ENCODE measurements around the gene SNTG2.

The SNTG2 gene

DNA sequence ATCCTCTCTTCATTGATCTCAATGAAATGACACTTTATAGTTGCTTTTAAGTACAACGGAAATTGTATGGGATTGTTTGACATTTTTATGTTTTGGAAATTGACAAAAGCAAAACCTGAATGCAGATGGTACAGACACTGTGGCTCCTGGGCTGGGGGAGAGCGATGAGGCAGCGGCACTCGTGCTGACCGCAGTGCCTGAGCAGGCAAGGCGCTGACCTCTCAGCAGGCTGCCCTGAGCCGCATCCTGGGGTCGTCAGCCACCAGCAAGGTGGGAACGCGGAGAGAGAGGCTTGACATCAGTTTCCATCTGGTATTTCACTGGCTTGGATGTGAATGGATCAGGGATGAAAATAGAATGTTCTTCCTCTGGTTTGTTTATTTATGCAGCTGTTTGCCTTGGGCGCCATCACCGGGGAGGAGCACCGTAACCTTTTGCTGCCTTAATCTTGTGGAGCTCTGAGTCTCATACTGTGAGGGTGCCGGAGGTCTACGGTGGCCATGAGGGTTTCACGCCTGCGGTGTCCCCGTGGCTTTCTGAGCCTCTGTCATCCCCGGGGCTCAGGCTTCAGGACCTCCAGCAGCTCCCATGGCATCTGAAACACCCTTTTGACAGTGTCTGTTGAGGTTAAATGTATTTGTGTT lies 367.8 kb downstream of the SNTG2 start:
- H3K4me1 ChIP-seq (ENCODE audit: insufficient read depth, low read length, poor library complexity, severe bottlenecking) = no peaks in the 10 kb centered on the region
- no peaks in the 10 kb centered on the region for H3F3A ChIP-seq (ENCODE audit: low read depth)
- no peak for TF ChIP-seq EZH2phosphoT487 (IDR thresholded peaks at IDR 0.05; ENCODE audit: borderline replicate concordance)
- TF ChIP-seq, protein P1, sequence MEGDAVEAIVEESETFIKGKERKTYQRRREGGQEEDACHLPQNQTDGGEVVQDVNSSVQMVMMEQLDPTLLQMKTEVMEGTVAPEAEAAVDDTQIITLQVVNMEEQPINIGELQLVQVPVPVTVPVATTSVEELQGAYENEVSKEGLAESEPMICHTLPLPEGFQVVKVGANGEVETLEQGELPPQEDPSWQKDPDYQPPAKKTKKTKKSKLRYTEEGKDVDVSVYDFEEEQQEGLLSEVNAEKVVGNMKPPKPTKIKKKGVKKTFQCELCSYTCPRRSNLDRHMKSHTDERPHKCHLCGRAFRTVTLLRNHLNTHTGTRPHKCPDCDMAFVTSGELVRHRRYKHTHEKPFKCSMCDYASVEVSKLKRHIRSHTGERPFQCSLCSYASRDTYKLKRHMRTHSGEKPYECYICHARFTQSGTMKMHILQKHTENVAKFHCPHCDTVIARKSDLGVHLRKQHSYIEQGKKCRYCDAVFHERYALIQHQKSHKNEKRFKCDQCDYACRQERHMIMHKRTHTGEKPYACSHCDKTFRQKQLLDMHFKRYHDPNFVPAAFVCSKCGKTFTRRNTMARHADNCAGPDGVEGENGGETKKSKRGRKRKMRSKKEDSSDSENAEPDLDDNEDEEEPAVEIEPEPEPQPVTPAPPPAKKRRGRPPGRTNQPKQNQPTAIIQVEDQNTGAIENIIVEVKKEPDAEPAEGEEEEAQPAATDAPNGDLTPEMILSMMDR (conservative IDR thresholded peaks at IDR 0.05; ENCODE audit: low read length) = no peak
- H2AFZ ChIP-seq (ENCODE audit: low read length) = no peak overlapping the region
- H4K20me1 ChIP-seq (ENCODE audit: insufficient read depth, low read length, poor library complexity, severe bottlenecking) = no peaks in the 10 kb centered on the region
- H3K36me3 ChIP-seq (ENCODE audit: insufficient read depth, low read length) = no peaks in the 10 kb centered on the region
- H3K4me3 ChIP-seq (ENCODE audit: low read length, poor library complexity, severe bottlenecking) = no peak overlapping the region
- H3K27me3 ChIP-seq (ENCODE audit: insufficient read depth, low read length, poor library complexity, severe bottlenecking) = no peaks in the 10 kb centered on the region
- H3K79me2 ChIP-seq (ENCODE audit: insufficient read depth, low read length) = no peaks in the 10 kb centered on the region
- no peak overlapping the region for H3K4me2 ChIP-seq (ENCODE audit: low read depth, low read length, poor library complexity, severe bottlenecking)
- H3K9ac ChIP-seq (ENCODE audit: low read depth, low read length, poor library complexity, severe bottlenecking) = no peak overlapping the region
- H3K9me3 ChIP-seq (ENCODE audit: insufficient read depth, low read depth, low read length) = no peaks in the 10 kb centered on the region
- no peaks in the 10 kb centered on the region for H3K9me2 ChIP-seq (replicated peaks; ENCODE audit: low read depth, low read length)

- Histone ChIP-seq H2AFZ (ENCODE audit: low read length) (no peak overlapping the region), H3K9me3 (ENCODE audit: insufficient read depth, low read depth, low read length) (no peaks in the 10 kb centered on the region), H3F3A (ENCODE audit: low read depth) (no peaks in the 10 kb centered on the region), H3K4me1 (ENCODE audit: insufficient read depth, low read length, poor library complexity, severe bottlenecking) (no peaks in the 10 kb centered on the region), H3K4me3 (ENCODE audit: low read length, poor library complexity, severe bottlenecking) (no peak overlapping the region), H3K4me2 (ENCODE audit: low read depth, low read length, poor library complexity, severe bottlenecking) (no peak overlapping the region), H3K9me2 (replicated peaks; ENCODE audit: low read depth, low read length) (no peaks in the 10 kb centered on the region), H3K36me3 (ENCODE audit: insufficient read depth, low read length) (no peaks in the 10 kb centered on the region), H4K20me1 (ENCODE audit: insufficient read depth, low read length, poor library complexity, severe bottlenecking) (no peaks in the 10 kb centered on the region), H3K27me3 (ENCODE audit: insufficient read depth, low read length, poor library complexity, severe bottlenecking) (no peaks in the 10 kb centered on the region), H3K79me2 (ENCODE audit: insufficient read depth, low read length) (no peaks in the 10 kb centered on the region), H3K9ac (ENCODE audit: low read depth, low read length, poor library complexity, severe bottlenecking) (no peak overlapping the region)
- no peak for TF ChIP-seq EZH2phosphoT487 (IDR thresholded peaks at IDR 0.05; ENCODE audit: borderline replicate concordance)
- TF ChIP-seq, protein P1 (conservative IDR thresholded peaks at IDR 0.05; ENCODE audit: low read length) = no peak
Measured at GRCh38 chr2:1319393-1319792, 368.7 kb downstream of the SNTG2 start.

GRCh38 chr2:1321321-1321720 lies 370.7 kb downstream of the SNTG2 start:
- H3K4me3 ChIP-seq (ENCODE audit: low read length, poor library complexity, severe bottlenecking) = no peak overlapping the region
- no peaks in the 10 kb centered on the region for H4K20me1 ChIP-seq (ENCODE audit: insufficient read depth, low read length, poor library complexity, severe bottlenecking)
- no peak overlapping the region for H2AFZ ChIP-seq (ENCODE audit: low read length)
- H3K27me3 ChIP-seq (ENCODE audit: insufficient read depth, low read length, poor library complexity, severe bottlenecking) = no peaks in the 10 kb centered on the region
- H3K79me2 ChIP-seq (ENCODE audit: insufficient read depth, low read length) = no peaks in the 10 kb centered on the region
- no peaks in the 10 kb centered on the region for H3K36me3 ChIP-seq (ENCODE audit: insufficient read depth, low read length)
- H3K9me2 ChIP-seq (replicated peaks; ENCODE audit: low read depth, low read length) = no peaks in the 10 kb centered on the region
- TF ChIP-seq, protein P1 (conservative IDR thresholded peaks at IDR 0.05; ENCODE audit: low read length) = no peak
- TF ChIP-seq EZH2phosphoT487 (IDR thresholded peaks at IDR 0.05; ENCODE audit: borderline replicate concordance) = no peak
- no peak overlapping the region for H3K4me2 ChIP-seq (ENCODE audit: low read depth, low read length, poor library complexity, severe bottlenecking)
- H3K9ac ChIP-seq (ENCODE audit: low read depth, low read length, poor library complexity, severe bottlenecking) = no peak overlapping the region
- H3K9me3 ChIP-seq (ENCODE audit: insufficient read depth, low read depth, low read length) = no peaks in the 10 kb centered on the region
- no peaks in the 10 kb centered on the region for H3F3A ChIP-seq (ENCODE audit: low read depth)
- H3K4me1 ChIP-seq (ENCODE audit: insufficient read depth, low read length, poor library complexity, severe bottlenecking) = peaks cover under 1% of the 10 kb centered on the region
